GM06990 (cell line): Measurements from ENCODE around the gene NPHS1.

Experiments
- DNase-seq: peaks from one replicate; pipeline ENCODE4 v3.0.0-alpha.2; 2011; ENCODE audit not compliant: insufficient read length; ENCODE audit errors: extremely low read depth
- H3K27me3 ChIP-seq: replicated peaks from 2 replicates; pipeline ENCODE4 v1.6.0; 2011; ENCODE audit warnings: low read length; ENCODE audit not compliant: control insufficient read depth, insufficient read depth
- H3K36me3 ChIP-seq: 2 replicates; pipeline ENCODE4 v1.5.1; 2011; ENCODE audit warnings: low read length; ENCODE audit not compliant: control insufficient read depth, insufficient read depth
- H3K4me3 ChIP-seq: replicated peaks from 2 replicates; pipeline ENCODE4 v1.5.1; 2011; ENCODE audit warnings: low read depth, mild to moderate bottlenecking, control low read depth, low read length
- TF ChIP-seq, protein P1 (sequence below): IDR thresholded peaks from 2 replicates; pipeline ENCODE4 v1.5.1; 2011; ENCODE audit warnings: low read length, control low read depth, mild to moderate bottlenecking, inconsistent platforms; ENCODE audit not compliant: insufficient read depth, poor library complexity, severe bottlenecking

NPHS1 gene

DNA sequence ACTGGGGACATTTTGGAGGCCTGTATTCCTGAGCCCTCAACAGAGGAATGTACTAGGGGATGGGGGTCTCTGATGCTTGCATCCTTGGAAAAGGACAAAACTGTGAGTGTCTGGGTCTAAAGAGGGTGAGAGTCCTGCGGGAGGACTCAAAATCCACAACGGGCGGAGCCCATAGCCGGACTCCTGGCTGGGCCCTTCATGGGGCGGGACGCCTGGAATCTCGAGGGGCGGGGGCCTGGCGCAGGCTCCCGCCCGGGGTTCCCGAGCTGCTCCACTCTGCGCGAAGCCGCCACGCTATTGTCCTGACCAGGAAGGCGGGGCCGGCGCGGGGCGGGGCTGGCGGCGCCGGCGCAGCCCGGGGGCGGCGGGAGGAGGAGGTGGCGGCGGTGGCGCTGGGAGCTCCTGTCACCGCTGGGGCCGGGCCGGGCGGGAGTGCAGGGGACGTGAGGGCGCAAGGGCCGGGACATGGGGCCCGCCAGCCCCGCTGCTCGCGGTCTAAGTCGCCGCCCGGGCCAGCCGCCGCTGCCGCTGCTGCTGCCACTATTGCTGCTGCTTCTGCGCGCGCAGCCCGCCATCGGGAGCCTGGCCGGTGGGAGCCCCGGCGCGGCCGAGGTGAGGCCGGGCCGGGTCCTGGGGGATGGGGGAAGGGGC lies 16.0 kb upstream of the NPHS1 start, which contains the start of gene APLP1:
Gene APLP1, plus strand, starts transcription at position 403 of the 651 bp plus-strand sequence. Its CDS starts 63 bp downstream, at position 466.
- Histone ChIP-seq H3K27me3 (peaks cover 2% of the 10 kb centered on the region), H3K36me3 (no peaks in the 10 kb centered on the region), H3K4me3 (no peak within 1 kb of the TSS; the same call in 1 of the 2 replicates)
- peak; percentile 61 for DNase-seq
- TF ChIP-seq, protein P1, sequence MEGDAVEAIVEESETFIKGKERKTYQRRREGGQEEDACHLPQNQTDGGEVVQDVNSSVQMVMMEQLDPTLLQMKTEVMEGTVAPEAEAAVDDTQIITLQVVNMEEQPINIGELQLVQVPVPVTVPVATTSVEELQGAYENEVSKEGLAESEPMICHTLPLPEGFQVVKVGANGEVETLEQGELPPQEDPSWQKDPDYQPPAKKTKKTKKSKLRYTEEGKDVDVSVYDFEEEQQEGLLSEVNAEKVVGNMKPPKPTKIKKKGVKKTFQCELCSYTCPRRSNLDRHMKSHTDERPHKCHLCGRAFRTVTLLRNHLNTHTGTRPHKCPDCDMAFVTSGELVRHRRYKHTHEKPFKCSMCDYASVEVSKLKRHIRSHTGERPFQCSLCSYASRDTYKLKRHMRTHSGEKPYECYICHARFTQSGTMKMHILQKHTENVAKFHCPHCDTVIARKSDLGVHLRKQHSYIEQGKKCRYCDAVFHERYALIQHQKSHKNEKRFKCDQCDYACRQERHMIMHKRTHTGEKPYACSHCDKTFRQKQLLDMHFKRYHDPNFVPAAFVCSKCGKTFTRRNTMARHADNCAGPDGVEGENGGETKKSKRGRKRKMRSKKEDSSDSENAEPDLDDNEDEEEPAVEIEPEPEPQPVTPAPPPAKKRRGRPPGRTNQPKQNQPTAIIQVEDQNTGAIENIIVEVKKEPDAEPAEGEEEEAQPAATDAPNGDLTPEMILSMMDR, result no peak

DNA sequence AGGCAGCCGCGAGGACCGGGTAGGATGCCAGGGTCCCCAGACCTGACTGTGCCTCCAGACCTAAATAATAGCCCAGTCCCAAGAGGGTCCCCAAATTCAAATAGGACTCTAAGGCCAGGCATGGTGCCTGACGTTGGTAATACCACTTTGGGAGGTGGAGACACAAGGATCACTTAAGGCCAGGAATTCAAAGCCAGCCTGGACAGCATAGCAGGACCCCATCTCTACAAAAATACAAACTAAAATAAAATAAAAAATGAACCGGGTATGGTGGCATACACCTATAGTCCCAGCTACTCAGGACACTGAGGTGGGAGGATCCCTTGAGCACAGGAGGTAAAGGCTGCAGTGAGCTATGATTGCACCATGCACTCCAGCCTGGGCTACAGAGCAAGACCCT lies 10.7 kb upstream of the NPHS1 start:
- no peak for DNase-seq
- TF ChIP-seq, protein P1, result no peak
- no peak overlapping the region for H3K4me3 ChIP-seq
- no peaks in the 10 kb centered on the region for H3K36me3 ChIP-seq
- H3K27me3 ChIP-seq, result peaks cover 5% of the 10 kb centered on the region

- DNase-seq, result no peak
Measured at GRCh38 chr19:35862528-35862927, 10.2 kb upstream of the NPHS1 start.

DNA sequence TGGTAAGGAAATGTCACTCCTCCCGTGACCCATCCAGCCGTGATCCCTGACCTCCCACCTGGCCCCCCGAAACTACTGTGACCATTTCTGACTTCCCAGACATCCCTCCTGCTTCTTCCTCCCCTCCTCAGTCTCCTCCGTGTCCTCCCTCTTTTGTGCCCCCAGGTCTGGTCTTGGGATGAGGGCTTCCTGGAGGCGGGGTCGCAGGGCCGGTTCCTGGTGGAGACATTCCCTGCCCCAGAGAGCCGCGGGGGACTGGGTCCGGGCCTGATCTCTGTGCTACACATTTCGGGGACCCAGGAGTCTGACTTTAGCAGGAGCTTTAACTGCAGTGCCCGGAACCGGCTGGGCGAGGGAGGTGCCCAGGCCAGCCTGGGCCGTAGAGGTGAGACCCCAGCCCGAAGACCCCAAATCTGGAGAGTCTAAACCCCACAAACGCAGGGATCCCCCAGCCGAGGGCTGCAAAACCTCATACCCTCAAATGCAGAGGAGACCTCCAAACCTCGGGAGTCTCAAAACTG lies 9.4 kb upstream of the NPHS1 start:
- TF ChIP-seq, protein P1, result no peak
- Histone ChIP-seq H3K4me3 (no peak overlapping the region), H3K36me3 (no peaks in the 10 kb centered on the region), H3K27me3 (peaks cover 3% of the 10 kb centered on the region; the same call in 1 of the 2 replicates)
- no peak for DNase-seq

More at GRCh38 chr19:35862528-35862927, 10.2 kb upstream of the NPHS1 start:
- Histone ChIP-seq H3K4me3 (no peak overlapping the region), H3K36me3 (no peaks in the 10 kb centered on the region), H3K27me3 (peaks cover 3% of the 10 kb centered on the region; the same call in 1 of the 2 replicates)
- TF ChIP-seq, protein P1, result no peak

DNA sequence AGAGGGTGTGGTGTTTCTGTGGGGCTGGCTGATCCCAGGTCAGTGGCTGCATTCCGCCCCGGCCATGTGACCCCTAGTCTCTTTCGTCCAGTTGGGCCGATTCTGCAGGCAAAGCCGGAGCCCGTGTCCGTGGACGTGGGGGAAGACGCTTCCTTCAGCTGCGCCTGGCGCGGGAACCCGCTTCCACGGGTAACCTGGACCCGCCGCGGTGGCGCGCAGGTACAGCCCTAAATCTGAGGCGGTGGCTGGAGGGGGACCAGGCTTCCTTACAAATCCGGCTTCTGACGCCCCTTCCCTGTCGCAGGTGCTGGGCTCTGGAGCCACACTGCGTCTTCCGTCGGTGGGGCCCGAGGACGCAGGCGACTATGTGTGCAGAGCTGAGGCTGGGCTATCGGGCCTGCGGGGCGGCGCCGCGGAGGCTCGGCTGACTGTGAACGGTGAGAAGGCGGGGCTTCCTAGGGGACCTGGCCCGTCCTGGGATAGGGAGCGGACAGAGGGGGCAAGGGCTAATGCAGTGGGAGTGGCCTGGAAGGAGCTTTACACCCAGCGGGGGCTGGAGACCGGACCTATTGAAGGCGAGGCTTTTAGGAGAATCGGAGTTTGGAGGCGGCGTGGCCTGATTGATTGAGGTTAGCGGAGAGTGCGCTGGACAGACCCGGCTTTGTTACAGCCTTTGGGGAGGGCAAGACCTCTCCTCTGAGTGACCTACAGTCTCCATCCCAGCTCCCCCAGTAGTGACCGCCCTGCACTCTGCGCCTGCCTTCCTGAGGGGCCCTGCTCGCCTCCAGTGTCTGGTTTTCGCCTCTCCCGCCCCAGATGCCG lies 8.7 kb upstream of the NPHS1 start:
- TF ChIP-seq, protein P1, result no peak
- no peak for DNase-seq
- Histone ChIP-seq H3K36me3 (no peaks in the 10 kb centered on the region), H3K4me3 (no peak overlapping the region), H3K27me3 (peaks cover 3% of the 10 kb centered on the region; the same call in 1 of the 2 replicates)
